Epithelial cell of prostate (primary cell): Measurements from ENCODE around the gene RASA1.
A peak's percentile ranks its signal among the peaks of the same experiment; 100 is the strongest.
"Not testable (repeated sequence)": the region's sequence is repeated elsewhere in the genome, so short reads cannot be mapped to it uniquely, and the experiment has no call there.

Experiments used
- DNase-seq: peaks from one replicate; pipeline ENCODE4 v3.0.0-alpha.2; 2011; ENCODE audit warnings: low read depth, low spot score
- H3K27ac ChIP-seq: fragments of 450-650 bp; 2 replicates; pipeline ENCODE4 v1.5.1; 2017; ENCODE audit warnings: mild to moderate bottlenecking

The RASA1 gene

DNA sequence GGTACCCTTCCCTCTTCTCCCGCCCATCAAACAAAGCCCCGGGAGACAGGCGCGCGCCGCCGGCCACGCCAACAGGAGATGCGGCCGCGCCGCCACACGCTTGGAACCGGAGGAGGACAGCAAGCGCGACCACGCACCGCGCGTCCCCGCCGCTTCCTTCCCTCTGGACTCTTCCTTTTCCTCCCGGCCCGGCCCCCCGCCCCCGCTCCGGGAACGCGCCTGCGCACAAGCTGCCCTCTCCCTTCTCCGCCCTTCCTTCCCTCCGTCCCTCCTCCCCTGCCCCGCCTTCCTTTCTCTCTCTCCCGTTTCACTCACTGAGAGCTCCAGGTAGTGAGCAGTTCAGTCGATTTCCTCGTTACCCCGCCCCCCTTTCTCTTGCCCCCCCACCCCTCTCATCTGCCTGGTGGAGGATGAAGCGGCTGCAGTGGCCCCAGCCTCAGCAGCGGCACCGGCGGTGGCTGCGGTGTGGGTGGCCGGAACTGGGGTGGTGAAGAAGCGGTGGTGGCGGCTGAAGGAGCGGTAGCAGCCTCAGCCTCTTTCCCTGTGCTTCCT, at the start of gene RASA1:
RASA1 (plus strand) TSS at position 310 of the 552 bp plus-strand sequence. CDS start 569 bp downstream, outside the sequence.
- peak; percentile 67 for DNase-seq
- H3K27ac ChIP-seq: peak within 1 kb of the TSS; percentile 93

- H3K27ac ChIP-seq: peak overlapping the region; percentile 45
Observed at GRCh38 chr5:87229780-87230179, 37.9 kb upstream of the RASA1 start.

GRCh38 chr5:87231037-87231808, 36.5 kb upstream of the RASA1 start:
- no peak for DNase-seq
- H3K27ac ChIP-seq: peak overlapping the region; percentile 1

More at GRCh38 chr5:87229780-87230179, 37.9 kb upstream of the RASA1 start:
- DNase-seq: peak; percentile 33

- no peak for DNase-seq
Observed at GRCh38 chr5:87233143-87233542, 34.5 kb upstream of the RASA1 start.

DNA sequence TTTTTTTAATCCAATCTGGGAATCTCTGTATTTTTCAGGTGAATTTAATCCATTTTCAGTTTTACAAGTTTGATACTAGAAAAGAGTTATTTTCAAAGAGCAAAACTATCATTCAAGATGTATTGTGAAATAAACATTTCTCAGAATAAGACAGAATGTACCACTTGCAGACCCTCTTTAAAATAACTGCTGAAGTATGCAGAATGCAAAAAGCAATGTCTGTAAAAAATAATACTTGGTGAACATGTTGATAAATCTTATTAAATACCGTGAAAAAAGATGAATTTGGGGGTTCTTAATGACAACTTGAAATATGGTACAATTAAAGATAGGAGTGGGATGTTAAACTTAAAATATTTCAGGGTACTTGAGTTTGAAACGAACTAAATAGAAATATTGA, 26.1 kb upstream of the RASA1 start:
- no peak overlapping the region for H3K27ac ChIP-seq
- no peak for DNase-seq

More at GRCh38 chr5:87233143-87233542, 34.5 kb upstream of the RASA1 start:
- no peak overlapping the region for H3K27ac ChIP-seq

- H3K27ac ChIP-seq: no peak overlapping the region
- DNase-seq: no peak
Observed at GRCh38 chr5:87242242-87242641, 25.4 kb upstream of the RASA1 start.

DNA sequence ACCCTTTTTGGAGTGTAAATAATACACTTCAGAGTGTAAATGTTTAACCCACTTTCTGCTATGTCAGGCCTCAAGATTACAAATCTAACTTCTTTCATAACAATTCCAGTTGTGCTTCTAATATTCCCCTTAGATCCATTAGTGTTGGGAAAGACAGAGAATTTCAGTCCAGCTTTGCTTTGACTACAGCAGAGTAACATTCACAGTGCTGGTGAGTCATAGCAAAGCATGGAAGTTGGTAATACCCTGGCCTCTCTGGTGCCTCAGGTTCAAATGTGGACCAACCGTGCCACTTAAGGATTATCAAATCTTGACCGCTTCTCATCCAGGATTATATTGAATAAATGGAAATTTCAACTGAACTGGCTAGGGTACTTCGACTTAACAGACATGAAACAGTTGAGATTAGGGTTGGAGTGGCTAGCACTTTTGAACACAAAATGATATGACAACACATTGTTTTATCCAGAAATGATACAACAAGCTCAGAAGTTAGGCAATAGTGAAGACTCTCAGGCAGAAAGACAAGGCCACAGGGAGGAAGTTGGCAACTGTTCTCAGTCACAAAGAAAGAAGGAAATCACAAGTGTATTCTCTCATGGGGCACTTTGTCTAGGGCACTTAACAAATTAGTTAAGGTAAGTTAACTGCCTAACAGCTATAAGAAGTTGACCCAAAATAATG, 24.4 kb upstream of the RASA1 start:
- DNase-seq: no peak

GRCh38 chr5:87245451-87245850, 22.2 kb upstream of the RASA1 start:
- no peak for DNase-seq
- no peak overlapping the region for H3K27ac ChIP-seq

More for the DNA sequence above, 24.4 kb upstream of the RASA1 start:
- H3K27ac ChIP-seq: peak overlapping the region; percentile 16

GRCh38 chr5:87246061-87246460, 21.6 kb upstream of the RASA1 start:
- no peak overlapping the region for H3K27ac ChIP-seq
- no peak for DNase-seq

GRCh38 chr5:87252283-87252605, 15.4 kb upstream of the RASA1 start:
- no peak for DNase-seq
- H3K27ac ChIP-seq: no peak overlapping the region

- no peak overlapping the region for H3K27ac ChIP-seq
- DNase-seq: no peak
Observed at GRCh38 chr5:87254035-87254434, 13.6 kb upstream of the RASA1 start.

GRCh38 chr5:87258507-87258906, 9.2 kb upstream of the RASA1 start:
- no peak overlapping the region for H3K27ac ChIP-seq
- DNase-seq: no peak

GRCh38 chr5:87260604-87261192, 7.0 kb upstream of the RASA1 start:
- H3K27ac ChIP-seq: peak overlapping the region; percentile 7
- no peak for DNase-seq

DNA sequence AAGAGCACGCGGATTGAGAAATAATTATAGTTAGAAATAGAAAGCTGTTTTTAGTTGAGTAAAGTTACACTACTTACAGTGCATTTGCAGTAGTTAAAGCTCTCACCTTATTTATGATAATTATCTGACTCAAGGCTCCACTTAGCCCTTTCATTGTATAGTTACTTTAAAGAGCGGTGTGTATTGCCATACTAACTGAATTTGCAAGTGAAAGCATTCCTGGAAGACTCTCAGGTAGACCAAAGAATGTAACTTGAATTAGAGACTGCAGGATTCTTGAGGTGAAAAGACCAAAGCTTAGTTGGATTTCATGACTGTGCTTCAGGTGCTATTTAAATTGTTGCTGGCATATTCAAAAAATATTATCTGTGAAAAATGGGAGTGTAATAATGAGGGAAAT, 4.2 kb upstream of the RASA1 start:
- no peak for DNase-seq
- H3K27ac ChIP-seq: no peak overlapping the region

DNA sequence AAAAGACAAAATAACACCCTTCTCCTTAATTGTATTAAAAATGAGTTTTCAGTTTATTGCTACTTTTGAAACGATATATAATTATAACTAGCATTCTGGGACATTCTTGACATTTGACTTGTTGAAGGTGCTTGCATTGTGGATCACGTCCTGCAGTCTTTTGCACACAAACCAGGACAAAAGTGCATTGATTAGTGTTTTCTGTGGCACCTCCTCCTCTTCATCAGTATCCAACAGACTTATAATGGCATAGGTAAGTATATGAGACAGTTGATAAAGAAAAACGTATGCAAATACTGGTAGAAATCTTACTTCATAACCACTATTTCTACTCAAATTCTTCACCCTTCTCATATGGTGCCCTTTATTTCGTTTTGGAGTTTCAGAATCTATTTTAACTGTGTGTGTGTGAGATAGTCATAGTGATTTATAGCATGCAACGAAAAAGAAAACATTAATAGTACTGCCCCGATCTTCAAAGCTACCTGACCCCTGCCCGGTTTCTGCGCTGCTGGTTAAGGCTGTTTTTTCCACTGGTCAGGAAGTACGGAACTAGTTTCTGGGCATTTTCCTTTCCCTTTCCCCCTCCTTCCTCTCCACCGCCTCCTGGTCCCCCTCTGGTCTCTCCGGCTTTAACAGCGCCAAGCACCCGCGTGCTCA, 639 bp upstream of the RASA1 start:
- peak overlapping the region; percentile 93 for H3K27ac ChIP-seq
- no peak for DNase-seq

GRCh38 chr5:87268126-87268969, 665 bp downstream of the RASA1 start:
- peak overlapping the region; percentile 93 for H3K27ac ChIP-seq
- DNase-seq: peak; percentile 12

DNA sequence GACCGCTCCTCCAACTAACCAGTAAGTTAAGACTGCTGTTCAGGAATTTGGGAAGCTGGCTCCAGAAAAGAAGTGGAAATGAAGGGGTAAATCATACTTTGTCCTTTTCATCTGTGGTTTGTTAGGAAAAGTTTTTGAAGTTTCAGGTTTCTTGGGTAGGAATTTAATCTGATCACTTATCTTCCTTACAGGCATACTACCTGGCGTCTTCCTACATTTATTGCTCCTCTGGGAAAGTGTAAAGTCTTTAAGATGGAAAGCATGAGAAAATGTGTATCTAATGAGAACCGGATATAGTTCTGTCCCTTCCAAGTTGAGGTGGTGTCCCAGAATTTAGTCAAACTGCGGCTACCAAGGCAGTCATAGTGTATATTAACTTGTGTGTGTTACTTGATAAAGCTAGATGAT, 1.3 kb downstream of the RASA1 start:
- no peak for DNase-seq
- peak overlapping the region; percentile 93 for H3K27ac ChIP-seq

GRCh38 chr5:87270888-87271287, 3.2 kb downstream of the RASA1 start:
- DNase-seq, H3K27ac ChIP-seq: not testable (repeated sequence)

DNA sequence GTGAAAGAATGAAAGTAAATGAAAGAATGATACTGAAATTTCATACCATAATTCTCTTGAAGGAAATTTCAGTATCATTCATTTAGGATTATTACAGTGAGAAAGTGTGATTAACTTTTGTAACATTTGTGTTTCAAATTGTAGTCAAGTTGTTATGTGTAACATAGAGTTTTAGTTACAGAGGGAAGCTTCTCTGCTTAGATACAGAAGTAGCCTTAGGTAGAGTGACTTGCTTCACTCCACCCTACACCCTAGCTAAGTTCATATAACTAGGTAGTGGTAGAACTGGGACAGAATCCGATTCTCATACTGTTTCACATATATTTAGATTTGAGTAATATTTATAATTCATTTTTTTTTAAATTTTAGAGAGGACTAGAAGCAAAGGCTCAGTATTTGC, 9.0 kb downstream of the RASA1 start:
- no peak overlapping the region for H3K27ac ChIP-seq
- DNase-seq: no peak
